ENCODE results near the gene STX16.

DNA sequence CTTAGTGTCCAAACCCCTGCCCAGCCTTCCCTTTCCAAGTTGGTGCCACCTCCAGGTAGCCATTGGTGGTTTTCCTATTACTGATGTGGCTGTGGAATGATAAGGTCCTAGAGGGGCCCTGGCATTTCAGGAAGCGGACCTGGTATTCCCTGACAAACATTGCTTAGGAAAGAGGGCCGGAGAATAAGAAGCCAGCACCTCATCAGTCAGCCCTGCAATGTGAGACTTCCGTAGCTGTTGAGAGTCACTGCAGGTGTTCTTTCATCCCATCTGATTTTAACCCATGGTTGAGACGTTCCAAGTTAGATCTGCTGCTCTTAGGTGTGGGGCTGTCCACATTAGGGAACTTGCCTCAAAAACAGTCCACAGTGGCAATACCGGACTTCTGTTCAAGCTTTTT is 26.7 kb downstream of the STX16 start:
- TF ChIP-seq, protein P1, sequence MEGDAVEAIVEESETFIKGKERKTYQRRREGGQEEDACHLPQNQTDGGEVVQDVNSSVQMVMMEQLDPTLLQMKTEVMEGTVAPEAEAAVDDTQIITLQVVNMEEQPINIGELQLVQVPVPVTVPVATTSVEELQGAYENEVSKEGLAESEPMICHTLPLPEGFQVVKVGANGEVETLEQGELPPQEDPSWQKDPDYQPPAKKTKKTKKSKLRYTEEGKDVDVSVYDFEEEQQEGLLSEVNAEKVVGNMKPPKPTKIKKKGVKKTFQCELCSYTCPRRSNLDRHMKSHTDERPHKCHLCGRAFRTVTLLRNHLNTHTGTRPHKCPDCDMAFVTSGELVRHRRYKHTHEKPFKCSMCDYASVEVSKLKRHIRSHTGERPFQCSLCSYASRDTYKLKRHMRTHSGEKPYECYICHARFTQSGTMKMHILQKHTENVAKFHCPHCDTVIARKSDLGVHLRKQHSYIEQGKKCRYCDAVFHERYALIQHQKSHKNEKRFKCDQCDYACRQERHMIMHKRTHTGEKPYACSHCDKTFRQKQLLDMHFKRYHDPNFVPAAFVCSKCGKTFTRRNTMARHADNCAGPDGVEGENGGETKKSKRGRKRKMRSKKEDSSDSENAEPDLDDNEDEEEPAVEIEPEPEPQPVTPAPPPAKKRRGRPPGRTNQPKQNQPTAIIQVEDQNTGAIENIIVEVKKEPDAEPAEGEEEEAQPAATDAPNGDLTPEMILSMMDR (conservative IDR thresholded peaks at IDR 0.05; ENCODE audit: low read depth, low read length), result no peak
- no peak for TF ChIP-seq EZH2 (IDR thresholded peaks at IDR 0.05; ENCODE audit: borderline replicate concordance, low read depth, low read length, poor library complexity, severe bottlenecking)
